ENCODE measurements around the gene OR4D1.

OR4D1 gene

DNA sequence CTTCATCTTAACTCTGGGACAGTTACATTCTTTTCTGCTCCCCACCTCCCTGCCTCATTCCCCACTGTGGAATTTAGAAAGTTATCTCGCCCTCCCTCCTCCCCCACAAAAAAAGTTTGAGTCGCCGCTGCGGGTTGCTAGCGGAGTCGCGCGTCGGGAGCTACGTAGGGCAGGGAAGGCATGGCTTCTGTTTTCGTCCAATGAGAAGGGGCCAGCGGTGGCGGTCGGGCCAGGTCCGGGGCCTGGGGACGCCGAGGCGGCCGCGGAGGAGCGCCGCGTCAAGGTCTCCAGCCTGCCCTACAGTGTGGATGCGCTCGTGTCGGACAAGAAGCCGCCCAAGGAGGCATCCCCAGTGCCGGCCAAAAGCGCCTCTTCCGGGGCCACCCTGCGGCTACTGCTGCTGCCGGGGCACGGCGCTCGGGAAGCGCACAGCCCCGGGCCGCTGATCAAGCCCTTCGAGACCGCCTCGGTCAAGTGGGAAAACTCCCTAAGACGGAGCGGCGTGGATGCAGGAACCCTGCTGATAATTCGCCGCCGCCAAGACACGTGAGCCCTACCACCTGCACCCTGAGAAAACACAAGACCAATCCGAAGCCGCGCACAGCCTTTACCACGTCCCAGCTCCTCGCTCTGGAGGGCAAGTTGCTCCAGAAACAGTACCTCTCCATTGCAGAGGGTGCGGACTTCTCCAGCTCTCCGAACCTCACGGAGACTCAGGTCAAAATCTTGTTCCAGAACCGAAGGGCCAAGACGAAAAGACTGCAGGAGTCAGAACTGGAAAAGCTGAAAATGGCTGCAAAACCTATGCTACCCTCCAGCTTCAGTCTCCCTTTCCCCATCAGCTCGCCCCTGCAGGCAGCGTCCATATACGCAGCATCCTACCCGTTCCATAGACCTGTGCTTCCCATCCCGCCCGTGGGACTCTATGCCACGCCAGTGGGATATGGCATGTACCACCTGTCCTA lies 8.9 kb downstream of the OR4D1 start:
- DNase-seq: no peak

DNA sequence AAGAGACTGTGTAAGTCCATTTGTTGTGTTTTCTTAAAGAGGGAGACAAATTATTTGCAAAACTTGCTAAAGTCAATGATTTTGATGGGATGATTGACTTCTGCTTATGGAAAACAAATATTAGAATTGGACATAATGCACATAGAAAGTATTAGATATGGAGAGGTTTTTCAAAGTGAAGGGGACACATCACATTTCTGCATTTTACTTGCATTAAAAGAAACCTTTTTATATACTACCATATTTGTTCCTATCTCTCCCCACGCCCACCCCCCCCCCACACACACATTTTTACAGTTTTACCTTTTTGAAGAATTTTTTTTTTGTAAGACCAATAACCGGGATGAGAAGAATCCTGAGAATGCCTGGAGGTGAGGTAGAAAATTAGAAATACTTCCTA lies 10.0 kb downstream of the OR4D1 start:
- DNase-seq: no peak

DNA sequence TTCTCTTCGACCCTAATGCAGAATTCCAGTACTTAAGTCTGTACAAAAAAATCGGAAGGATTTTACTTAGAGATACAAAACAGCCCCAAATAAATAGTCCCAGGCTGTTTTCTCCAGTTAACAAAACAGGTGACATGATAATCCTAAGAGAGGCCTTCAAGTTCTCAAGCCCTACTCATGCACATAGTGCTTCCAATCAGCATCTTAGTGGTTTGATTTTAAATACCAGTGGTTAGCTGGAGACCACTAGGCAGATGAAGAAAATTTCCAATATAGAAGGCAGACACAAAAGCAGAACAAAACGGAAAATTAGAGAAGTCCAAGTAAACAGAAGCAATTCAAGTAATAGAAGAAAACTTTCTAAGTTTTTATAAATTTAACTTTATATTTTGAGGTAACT lies 13.4 kb downstream of the OR4D1 start:
- no peak for DNase-seq

DNA sequence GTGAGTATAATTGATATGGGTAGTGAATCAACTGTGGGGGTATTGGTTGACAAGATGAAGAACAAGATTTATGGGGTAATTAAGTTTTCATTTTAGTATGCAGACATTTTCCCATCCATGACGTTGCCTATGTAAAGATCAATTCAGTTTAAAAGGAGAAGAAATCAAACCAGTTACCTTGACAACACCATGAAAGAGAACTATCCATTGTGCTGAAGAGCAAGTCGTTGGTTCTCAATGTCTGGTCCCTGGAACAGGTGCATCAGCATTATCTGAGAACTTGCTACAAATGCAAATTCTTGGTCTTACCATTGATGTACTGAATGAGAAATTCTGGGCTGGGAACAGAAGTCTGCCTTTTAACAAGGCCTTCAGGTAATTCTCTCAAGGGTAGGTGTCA lies 17.8 kb downstream of the OR4D1 start:
- no peak for DNase-seq

DNA sequence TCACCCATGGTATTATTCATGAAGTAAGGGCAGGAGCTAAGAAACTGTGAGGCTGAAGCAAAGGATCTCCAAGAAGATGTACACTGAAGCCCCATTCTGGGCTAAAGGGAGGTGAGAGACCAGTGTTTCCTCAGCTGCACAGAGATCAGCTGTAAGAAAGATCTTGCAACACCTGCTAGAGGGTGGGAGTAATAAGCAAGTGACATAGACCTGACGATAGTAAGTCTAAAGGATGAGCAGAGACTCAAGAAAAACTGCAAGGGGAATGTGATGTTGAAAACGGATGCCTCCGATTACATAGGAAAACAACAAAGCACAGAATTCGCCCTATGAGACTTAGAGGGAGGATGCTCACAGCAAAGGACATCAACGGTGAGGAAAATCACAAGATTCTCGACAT lies 18.5 kb downstream of the OR4D1 start, which contains the start of gene OR4D2:
Gene OR4D2 (plus strand): TSS at position 301 of the 400 bp plus-strand sequence. CDS start 2,674 bp downstream, outside the sequence.
- no peak for DNase-seq

DNA sequence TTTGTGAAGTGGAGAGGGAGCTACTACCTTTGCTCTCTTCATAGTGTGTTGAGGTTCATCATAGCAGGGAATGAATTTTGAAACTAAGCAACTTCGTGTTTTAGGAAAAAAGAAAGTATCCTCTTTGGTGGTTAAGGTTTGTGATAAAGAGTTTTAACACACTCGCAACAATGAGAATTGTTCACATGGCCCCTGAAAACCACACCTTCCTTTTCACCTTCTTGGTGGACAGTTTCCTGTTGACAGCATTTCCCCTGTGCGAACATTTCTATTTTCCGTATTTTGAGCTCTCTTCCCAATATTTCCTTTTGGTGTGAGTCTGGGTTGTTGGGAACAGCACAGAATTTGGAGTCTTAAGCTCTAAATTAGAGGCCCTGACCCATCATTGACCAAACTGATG lies 22.4 kb downstream of the OR4D1 start:
- DNase-seq: no peak

DNA sequence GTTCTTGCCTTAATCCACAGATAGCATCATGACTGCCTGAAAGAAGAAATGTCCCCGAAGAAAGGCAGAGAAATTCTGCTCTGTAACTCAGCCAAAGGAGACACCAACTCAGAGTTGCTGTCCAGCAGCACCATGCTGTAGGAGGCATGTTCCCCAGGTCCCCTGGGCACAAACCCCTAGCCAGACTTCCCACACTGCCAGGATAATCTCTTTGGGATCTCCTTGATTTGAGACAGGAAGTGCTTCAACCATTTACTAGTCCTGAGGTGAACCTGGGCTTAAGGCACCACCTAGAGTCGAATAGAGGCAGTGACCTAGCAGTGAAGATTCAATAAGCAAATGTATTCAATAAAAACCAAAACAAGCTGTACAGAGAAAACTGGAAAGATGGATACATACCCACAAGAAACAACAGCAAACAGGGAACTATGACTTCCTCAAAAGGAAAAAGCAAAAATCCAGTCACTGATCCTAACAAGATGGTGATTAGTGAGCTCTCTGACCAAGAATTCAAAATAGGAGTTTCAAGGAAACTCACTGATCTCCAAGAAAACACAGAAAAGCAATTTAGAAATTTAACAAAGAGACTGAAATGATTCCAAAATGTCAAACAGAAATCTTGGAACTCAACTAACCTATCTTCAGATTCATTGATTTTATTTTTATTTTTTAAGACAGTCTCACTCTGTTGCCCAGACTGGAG lies 24.3 kb downstream of the OR4D1 start:
- no peak for DNase-seq

DNA sequence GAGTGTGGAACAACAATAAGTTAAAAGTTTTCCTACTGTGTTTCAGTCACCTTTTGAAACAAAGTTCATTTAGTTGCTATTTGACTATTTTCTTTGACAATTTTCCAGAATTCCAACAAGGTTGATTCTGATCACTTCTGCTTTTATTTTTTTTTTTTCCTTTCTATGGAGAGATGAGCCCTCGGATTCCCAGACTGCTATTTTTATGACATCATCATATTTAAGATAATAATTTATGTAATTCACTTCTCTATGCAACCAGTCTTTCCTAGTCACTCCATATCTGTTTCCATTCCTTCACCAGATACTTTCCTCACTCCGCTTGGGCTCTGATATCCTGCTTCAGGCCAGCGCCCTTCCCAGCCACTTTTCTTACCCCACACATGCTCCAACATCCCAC lies 26.7 kb downstream of the OR4D1 start:
- no peak for DNase-seq

DNA sequence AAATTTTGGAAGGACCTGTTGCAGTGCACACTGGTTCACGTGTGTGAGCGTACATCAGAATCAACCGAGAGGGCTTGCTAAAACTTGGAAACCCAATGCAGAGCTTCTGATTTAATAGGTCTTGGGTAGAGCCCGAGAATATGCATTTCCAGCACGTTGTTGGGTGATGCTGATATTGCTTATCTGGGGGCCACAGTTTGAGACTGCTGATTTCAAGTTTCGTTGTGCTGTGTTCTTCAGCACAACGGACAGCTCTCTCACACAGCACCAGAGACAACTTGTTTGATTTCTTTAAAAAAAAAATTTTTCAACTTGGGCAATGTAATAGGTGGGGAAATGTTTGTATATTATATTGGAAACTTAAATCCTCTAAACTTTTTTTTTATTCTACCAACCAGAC lies 28.0 kb downstream of the OR4D1 start:
- no peak for DNase-seq

DNA sequence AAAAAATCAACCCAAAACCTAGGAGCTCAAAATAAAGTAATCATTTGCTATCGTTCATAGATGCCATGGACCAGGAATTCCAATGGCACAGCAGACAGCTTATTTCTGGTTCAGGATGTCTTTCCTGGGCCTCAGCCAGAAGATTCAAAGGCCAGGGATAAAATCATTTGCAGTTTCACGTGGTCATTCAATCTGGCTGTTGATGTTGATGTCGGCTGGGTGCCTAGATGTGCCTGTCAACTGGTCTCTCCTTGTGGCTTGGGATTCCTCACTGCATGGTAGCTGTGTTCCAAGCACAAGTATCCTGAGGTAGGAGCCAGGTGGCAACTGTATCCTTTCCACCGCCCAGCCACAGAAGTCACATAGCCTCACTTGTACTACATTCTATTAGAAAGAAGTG lies 33.6 kb downstream of the OR4D1 start:
- no peak for DNase-seq

DNA sequence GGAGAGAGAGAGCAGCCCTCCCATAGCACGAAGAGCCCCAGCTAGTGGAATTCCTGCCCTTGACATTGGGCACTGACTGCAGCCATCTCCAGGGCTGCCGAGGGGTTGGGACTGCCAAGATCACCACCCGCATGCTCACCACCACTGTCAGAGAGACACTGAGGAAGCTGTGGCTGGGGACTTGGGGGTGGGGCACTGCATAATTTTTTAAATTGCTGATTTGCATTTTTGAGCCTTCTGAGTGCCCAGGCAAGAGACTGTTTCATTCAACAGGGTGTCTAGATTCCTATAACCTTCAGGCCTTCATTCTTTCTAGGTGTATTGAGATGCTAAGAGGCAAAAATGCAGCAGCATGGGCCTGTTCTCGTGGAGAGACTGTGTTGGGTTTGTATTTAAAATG lies 35.3 kb downstream of the OR4D1 start:
- no peak for DNase-seq

DNA sequence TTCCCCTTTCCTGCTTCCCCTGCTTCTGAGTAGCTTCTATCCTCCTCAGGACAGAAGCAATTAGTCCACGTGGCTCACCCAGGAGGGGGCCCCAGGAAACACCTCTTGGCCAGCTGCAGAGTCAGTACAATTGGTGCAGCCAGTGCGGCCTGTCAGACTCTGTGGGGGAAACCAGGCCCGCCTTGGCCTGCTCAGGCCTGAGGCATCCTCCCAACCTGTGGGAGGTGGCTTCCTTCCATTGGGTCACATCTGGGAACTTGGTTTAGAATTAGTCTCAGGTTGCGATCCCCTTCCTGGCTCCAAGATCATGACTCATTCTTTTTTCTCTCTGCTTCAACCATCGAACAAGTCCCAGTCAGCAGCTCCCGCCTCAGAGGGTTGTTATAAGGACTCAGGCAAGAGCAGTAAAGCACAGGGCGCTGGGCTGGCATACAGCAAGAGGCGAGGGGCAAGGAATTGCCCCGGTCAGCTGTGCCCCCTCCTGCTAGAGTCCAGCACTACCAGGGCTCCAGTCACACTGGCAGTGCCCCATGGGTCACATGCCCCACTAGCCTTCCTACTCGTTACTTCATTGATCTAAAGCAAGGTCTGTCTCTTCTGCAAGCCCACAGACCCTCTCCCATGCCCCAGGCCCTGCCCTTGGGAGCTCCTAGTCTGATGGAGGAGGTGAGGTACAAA lies 36.3 kb downstream of the OR4D1 start:
- no peak for DNase-seq

DNA sequence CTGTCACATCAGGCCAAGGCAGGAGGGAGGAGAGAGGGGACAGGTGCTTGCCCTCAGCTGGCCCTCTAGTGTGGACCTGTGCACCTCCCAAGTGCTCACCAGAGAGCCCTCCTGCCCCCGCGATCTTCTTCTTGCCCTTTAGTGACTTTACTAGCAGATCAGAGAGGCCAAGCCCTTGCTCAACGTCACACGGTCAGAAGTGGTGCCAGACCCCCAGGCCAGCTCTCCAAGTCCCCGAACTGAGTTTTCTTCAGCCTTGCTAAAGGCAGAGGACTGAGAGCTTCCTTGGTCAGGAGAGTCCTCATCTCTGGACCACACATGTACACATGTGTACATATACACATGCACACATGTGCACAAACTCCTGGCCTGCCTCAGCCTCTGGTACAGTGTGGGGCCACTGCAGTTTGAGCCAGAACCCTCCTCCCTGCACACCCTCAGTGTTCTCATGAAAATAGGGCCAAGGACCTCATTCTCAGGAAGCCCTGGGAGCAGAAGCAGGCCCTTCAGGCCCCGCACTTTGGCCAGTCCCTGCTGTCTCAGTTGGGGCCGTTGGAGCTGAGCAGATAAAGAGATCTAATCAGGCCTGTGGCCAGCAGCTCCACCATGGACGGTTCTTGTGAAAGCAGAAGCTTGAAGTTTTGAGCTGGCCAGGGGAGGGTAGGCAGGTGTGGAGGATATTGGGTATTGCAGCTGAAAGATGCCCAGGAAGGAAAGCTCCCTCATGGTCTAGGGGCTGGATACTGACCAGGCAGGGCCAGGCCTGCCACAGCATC lies 37.0 kb downstream of the OR4D1 start:
- DNase-seq: no peak

DNA sequence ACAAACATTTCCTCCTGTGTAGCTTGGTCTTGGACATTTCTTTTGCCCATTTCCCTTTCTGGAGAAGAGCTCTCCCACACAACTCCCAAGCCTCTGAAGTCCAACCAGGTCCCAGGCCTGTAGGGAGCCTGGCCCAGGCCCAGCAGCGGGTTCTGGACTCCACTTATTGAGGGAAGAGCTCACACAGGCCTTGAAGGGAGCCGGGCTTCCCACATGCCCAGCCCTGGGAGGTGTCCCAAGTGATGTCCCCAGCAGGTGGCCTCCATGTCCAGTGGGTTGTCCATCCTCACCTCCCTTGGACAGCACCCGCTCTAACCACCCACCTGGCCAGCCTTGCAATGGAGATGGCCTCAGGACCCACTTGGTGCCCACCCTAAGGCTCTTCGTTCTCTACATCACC lies 38.4 kb downstream of the OR4D1 start:
- DNase-seq: no peak

DNA sequence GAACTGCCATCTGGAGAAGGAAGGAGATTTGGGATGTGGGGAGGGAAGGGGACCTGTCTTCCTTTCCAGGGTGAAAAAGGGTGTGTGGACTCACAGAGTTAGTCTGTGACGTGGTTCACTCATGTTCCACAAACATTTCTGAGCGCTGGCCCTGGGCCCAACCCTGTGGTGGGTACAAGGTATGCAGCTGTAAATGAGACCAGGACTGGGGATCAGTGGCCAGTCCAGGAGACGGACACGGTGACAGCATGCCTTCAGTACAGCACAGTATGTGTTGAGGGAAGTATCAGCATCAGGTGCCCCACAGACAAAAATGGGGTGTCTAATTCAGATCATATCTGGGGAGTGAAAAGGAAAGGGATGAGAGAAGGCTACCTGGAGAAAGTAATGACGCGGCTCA lies 38.9 kb downstream of the OR4D1 start:
- DNase-seq: no peak

DNA sequence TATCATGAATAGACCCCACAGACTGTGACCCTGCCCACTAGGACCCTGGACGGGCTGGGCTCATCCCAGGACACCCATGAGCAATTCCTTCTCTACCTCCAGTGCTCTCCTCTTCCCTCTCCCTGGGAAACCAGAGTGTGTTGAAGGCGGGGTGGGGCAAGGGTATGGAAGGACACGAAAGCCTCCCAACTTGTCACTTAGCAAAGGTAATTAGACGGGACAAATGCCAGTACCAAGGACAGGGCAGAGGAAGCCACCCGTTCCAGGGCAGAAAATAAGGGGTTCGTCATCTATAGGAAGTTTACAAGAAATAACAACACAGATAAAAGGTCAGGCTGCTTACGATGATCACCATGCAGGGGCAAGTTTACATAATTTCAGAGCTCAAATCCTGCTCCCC lies 39.5 kb downstream of the OR4D1 start:
- no peak for DNase-seq

DNA sequence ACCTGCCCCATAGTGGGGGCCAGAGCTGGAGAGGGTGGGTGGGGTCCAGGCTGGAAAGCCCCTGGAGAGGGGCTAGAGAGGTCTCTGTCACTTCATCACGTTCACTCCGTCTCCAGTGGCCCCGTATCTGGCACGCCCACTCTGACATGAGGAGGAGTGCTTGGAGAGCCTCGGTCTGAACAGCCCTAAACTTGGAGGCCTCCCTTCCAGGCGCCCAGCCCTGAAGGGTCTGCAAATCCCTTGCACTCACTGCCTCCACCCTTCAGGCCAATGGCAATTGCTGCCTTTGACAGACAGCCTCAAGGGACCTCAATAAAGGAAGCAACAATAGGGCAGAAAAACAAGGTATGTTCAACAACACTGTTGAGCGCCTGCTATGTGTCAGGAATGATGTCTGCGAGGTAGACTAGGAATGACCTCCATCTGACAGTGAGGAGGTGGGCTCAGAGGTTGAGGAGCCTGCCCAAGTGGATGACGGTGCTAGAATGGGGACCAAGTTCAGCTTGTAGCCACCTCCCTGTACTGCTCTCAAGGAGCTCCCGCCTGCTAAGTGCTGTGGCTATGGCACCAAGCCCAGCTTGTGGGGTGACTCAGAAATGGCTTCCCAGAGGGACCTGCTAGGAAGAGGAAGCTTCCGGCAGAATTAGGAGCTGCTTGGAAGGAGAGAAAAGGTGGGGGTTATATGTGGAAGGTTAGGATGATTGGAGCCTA lies 41.4 kb downstream of the OR4D1 start:
- DNase-seq: peak; percentile 63

DNA sequence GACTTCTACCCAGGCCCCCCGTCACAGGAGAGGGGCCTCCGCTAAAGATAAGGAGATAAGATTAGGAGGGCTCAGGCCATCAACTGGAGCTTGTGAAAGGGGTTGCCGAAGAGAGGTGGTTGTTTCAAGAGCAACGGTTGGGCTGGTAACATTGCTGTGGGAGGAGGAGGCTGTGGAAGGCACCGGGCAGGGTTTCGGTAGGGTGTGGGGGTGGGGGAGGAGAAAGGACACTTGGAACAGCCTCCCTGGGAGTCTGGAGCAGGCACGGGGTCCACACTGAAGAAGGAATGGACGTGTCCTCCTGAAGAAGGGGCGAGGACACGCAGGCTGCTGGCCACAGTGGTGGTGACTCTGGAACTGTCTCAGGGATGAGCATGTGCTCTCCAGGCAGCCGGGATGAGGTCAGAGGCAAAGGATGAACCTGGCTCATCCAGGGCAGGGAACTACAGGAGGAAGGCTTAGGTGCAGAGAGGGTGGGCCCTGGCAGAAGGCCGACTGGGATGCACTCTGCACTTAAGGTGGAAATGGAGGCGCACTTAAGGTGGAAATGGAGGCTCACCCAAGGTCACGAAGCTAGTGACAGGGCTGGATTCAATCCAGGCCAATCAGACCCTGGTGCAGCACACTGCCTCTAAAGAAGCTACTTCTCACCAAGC lies 43.2 kb downstream of the OR4D1 start:
- no peak for DNase-seq

DNA sequence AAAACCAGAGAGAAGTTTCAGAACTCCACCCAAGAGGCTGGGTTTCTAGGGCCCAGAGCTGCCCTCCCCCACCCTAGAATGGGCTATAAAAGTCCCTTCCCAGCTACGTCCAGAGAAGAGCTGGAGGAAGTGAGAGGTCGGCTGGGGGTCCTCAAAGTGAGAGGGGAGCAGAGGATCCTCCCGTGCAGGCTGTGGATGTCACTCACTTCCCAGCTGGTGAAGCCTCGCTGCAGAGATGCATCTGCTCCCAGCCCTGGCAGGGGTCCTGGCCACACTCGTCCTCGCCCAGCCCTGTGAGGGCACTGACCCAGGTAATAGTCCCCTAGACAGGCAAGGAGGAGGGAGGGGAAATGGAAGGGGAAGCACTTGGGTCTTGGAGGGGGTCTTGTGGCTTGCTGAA lies 44.4 kb downstream of the OR4D1 start, which contains the start of gene EPX:
Gene EPX (plus strand): TSS at position 115 of the 400 bp plus-strand sequence. CDS start 121 bp downstream, at position 236.
- DNase-seq: no peak

DNA sequence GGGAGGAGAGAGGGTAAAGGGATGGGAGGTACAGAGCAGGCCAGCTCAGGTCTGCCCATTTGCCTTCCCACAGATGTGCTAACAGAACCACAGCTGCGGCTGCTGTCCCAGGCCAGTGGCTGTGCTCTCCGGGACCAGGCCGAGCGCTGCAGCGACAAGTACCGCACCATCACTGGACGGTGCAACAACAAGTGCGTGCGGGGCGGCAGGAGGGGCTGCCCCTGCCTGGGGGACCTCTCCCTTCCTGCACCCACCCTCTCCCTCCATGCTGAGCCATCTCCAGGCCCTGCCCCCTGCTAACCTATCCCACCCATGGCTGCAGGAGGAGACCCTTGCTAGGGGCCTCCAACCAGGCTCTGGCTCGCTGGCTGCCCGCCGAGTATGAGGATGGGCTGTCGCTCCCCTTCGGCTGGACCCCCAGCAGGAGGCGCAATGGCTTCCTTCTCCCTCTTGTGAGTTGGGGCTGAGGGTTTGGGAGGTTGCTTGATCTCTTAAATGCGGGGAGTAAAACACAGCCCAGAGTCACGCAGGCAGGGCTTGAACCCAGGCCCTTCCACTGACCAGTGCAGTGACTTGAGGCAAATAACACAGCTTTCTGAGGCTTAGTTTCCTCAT lies 45.6 kb downstream of the OR4D1 start:
- no peak for DNase-seq

Measured in left hindlimb (tissue), 1 donor.